ENCODE data around the gene DCAF16. TPM values are rescaled to one million over a fixed set of nuclear protein-coding genes. Genes with fewer than 3 reads are reported as not detected.

The DCAF16 gene
- polyA plus RNA-seq, 1 experiment, result 20.6 TPM

DNA sequence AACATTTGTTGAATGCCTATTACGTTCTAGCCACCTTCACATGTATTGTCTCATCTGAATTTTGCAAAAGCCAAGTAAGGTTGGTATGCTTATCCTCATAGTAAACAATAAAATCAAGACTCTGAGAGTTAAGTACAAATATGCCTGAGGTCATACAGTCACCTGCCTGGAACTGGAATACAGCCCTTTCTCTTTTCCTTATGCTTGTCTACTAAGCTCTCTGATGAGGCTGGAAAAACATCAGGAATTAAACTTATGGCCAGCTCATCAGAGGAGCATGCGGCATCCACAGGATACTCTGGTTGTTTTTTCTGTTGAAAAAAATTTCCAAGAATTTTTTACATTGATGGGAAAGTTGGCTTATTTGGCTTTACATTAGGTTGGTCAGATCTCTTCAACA is 35.7 kb upstream of the DCAF16 start:
- CTCF ChIA-PET, result no interaction called here

DNA sequence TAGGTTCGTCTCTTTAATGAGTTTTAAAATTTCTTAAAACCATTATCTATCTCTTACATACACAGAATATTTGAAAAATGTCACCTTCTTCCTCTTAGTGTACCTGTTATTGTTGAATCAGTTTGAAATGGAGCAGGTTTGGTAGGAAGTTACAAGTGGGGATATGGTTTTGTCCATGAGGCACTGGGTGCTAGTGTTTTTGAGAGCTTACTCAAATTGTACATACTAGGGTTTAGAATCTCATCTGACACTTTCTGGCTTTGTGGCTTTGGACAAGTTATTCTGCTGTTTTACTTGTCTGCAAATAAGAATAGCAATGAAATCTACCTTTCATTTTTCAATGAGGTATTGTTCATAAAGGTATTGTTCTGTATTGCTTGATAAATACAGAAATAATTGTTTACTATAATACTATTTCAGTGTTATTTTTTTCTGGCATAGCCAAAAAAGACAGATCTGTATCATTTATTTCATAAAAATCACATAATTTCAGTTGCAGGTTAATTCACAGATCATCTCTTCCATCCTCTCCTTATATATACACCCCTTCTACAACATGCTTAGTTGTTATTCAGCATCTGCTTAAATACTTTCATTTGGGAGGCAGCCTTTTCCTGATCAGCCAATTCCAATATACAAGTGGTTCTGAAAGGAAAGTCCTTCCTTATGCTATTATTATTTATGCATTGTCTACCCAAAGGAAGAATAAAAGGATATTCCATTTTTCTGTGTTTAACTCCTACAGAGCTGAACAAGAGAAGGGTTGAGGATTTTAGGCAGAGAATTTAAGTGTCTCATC is 13.5 kb upstream of the DCAF16 start:
- no peaks in the 10 kb centered on the region for H3K36me3 ChIP-seq (ENCODE audit: control insufficient read depth, insufficient read depth, low read length)
- ChIA-PET POLR2A (no interaction called here), CTCF (no interaction called here)
- no peak for DNase-seq (ENCODE audit: low read depth)
- TF ChIP-seq, protein P1, sequence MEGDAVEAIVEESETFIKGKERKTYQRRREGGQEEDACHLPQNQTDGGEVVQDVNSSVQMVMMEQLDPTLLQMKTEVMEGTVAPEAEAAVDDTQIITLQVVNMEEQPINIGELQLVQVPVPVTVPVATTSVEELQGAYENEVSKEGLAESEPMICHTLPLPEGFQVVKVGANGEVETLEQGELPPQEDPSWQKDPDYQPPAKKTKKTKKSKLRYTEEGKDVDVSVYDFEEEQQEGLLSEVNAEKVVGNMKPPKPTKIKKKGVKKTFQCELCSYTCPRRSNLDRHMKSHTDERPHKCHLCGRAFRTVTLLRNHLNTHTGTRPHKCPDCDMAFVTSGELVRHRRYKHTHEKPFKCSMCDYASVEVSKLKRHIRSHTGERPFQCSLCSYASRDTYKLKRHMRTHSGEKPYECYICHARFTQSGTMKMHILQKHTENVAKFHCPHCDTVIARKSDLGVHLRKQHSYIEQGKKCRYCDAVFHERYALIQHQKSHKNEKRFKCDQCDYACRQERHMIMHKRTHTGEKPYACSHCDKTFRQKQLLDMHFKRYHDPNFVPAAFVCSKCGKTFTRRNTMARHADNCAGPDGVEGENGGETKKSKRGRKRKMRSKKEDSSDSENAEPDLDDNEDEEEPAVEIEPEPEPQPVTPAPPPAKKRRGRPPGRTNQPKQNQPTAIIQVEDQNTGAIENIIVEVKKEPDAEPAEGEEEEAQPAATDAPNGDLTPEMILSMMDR (IDR thresholded peaks at IDR 0.05; ENCODE audit: insufficient read depth, low read depth, low read length), result no peak
- H3K27me3 ChIP-seq (ENCODE audit: control insufficient read depth, insufficient read depth, low read length), result no peaks in the 10 kb centered on the region
- no peak overlapping the region for H3K4me3 ChIP-seq (ENCODE audit: low read depth, low read length)

More for the DNA sequence above, 35.7 kb upstream of the DCAF16 start:
- POLR2A ChIA-PET, result no interaction called here
- H3K4me3 ChIP-seq (ENCODE audit: low read depth, low read length), result no peak overlapping the region
- H3K36me3 ChIP-seq (ENCODE audit: control insufficient read depth, insufficient read depth, low read length), result no peaks in the 10 kb centered on the region
- no peak for DNase-seq (ENCODE audit: low read depth)
- TF ChIP-seq, protein P1 (IDR thresholded peaks at IDR 0.05; ENCODE audit: insufficient read depth, low read depth, low read length), result no peak
- H3K27me3 ChIP-seq (ENCODE audit: control insufficient read depth, insufficient read depth, low read length), result no peaks in the 10 kb centered on the region

DNA sequence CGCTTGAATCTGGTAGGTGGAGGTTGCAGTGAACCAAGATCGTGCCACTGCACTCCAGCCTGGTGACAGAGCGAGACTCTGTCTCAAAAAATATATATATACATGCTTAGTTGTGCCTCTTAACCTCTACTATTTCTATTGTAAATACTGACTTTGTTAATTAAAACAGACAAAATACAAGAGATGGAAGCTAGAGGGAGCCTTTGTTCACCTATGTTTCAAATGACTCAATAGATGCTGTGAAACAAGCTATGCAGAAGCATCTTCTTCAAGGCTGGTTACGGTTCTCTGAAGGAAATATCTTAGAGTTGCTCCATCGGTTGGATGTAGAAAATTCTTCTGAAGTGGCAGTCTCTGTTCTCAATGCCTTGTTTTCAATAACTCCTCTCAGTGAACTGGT is 6.5 kb upstream of the DCAF16 start:
- TF ChIP-seq, protein P1 (IDR thresholded peaks at IDR 0.05; ENCODE audit: insufficient read depth, low read depth, low read length), result peak; percentile 65
- DNase-seq (ENCODE audit: low read depth), result peak; percentile 37
- ChIA-PET CTCF (interaction anchor here (0.5 to 3.1 kb wide), 20 partner anchors 9 to 778 kb away, joined by 3 to 19 read pairs (median 4); partner anchors contain the start of genes LCORL and MED28), POLR2A (interaction anchor here (0.6 kb wide), 1 partner anchor 1645 kb away, joined by 3 read pairs; no protein-coding TSS in a partner anchor)
- Histone ChIP-seq H3K4me3 (ENCODE audit: low read depth, low read length) (no peak overlapping the region), H3K36me3 (ENCODE audit: control insufficient read depth, insufficient read depth, low read length) (no peaks in the 10 kb centered on the region), H3K27me3 (ENCODE audit: control insufficient read depth, insufficient read depth, low read length) (no peaks in the 10 kb centered on the region)

DNA sequence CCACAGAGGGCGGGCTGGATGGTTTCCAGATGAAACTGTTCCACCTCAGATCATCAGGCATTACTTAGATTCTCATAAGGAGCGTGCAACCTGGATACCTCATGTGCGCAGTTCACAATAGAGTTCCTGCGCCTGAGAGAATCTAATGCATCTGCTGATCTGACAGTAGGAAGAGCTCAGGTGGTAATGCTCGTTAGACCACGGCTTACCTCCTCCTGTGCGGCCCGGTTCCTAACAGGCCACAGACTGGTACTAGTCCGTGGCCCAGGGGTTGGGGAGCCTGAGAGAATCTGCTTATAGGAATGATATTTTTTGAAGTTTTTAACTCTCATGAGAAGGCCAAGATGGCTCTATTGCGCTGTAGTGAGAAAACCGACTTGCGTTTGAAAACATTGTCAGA is 5.6 kb upstream of the DCAF16 start:
- ChIA-PET POLR2A (no interaction called here), CTCF (interaction anchor here (1.2 to 3.1 kb wide), 7 partner anchors 10 to 776 kb away, joined by 3 to 19 read pairs (median 5); partner anchors contain the start of gene LCORL)
- DNase-seq (ENCODE audit: low read depth), result no peak
- no peaks in the 10 kb centered on the region for H3K27me3 ChIP-seq (ENCODE audit: control insufficient read depth, insufficient read depth, low read length)
- TF ChIP-seq, protein P1 (IDR thresholded peaks at IDR 0.05; ENCODE audit: insufficient read depth, low read depth, low read length), result no peak
- H3K36me3 ChIP-seq (ENCODE audit: control insufficient read depth, insufficient read depth, low read length), result no peaks in the 10 kb centered on the region
- H3K4me3 ChIP-seq (ENCODE audit: low read depth, low read length), result no peak overlapping the region

DNA sequence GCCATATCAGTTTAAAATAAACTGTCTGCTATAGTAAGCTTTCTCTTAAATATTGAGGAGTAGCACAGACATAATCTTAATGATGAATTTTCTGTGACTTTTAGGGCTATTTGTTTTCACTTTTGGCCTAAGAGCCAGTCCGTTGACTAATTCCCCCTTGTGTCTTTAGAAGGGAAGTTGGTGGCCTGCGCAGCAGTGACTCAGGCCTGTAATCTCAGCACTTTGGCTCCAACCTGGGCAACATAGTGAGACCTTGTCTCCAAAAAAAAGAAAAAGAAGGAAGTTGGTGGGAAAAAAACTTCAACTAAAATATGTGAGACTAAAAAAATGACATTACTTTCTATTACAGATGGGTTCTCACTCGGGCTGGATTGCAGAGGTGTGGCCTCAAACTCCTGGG is 3.6 kb upstream of the DCAF16 start:
- no peak for DNase-seq (ENCODE audit: low read depth)
- ChIA-PET POLR2A (no interaction called here), CTCF (no interaction called here)
- H3K4me3 ChIP-seq (ENCODE audit: low read depth, low read length), result no peak overlapping the region
- TF ChIP-seq, protein P1 (IDR thresholded peaks at IDR 0.05; ENCODE audit: insufficient read depth, low read depth, low read length), result no peak
- no peaks in the 10 kb centered on the region for H3K36me3 ChIP-seq (ENCODE audit: control insufficient read depth, insufficient read depth, low read length)
- H3K27me3 ChIP-seq (ENCODE audit: control insufficient read depth, insufficient read depth, low read length), result no peaks in the 10 kb centered on the region
